HL-60 (cell line): ENCODE results near the gene NKPD1.

Experiments used
- CTCF ChIP-seq: IDR thresholded peaks from one replicate; pipeline ENCODE4 v1.5.1; 2011; ENCODE audit warnings: low read length, control low read depth, inconsistent platforms; ENCODE audit not compliant: insufficient read depth
- POLR2AphosphoS5 ChIP-seq: IDR thresholded peaks from 2 replicates; pipeline ENCODE4 v1.6.1; 2012; ENCODE audit warnings: low read depth
- REST ChIP-seq: IDR thresholded peaks from 2 replicates; pipeline ENCODE4 v1.6.1; 2012; ENCODE audit warnings: low read depth; ENCODE audit not compliant: insufficient replicate concordance

- peak; percentile 95 for TF ChIP-seq POLR2AphosphoS5
- no peak for TF ChIP-seq REST
- no peak for TF ChIP-seq CTCF
Measured at GRCh38 chr19:45115809-45116615, 44.8 kb downstream of the NKPD1 start.
